Neural progenitor cell (in vitro differentiated cells): ENCODE results near the gene ADAM22.

Experiments
- CTCF ChIP-seq: fragments of 200-600 bp; sonication (generic); IDR thresholded peaks from 2 replicates; pipeline ENCODE4 v1.5.1; 2017; ENCODE audit warnings: antibody characterized with exemption, mild to moderate bottlenecking
- EZH2 ChIP-seq: fragments of 200-600 bp; sonication (generic); IDR thresholded peaks from 2 replicates; pipeline ENCODE4 v1.6.1; 2017; ENCODE audit warnings: antibody characterized with exemption, mild to moderate bottlenecking, moderate library complexity

- TF ChIP-seq CTCF (no peak), EZH2 (no peak)
Observed at GRCh38 chr7:87935384-87935706, 1.3 kb downstream of the ADAM22 start.
